ENCODE results near the gene ANGPTL4.

ANGPTL4 gene

DNA sequence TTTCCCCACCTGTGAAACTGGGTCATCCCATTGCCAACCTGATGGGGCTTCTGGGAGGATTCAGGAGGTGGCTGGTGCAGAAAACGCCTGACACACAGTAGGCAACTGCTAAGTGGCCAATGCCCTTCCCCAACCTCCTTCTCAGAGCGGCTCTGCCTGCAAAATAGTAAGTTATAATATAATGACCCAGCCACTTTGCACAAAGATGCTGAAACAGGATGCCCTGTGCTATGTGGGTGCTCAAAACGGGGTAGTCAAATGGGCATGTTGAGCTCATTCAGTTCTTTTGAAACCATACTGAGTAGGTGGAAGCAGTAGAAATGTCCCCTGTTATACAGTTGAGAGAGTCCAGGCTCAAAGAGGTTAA lies 49.7 kb downstream of the ANGPTL4 start:
- no peak for DNase-seq (ENCODE audit: low read depth)

DNA sequence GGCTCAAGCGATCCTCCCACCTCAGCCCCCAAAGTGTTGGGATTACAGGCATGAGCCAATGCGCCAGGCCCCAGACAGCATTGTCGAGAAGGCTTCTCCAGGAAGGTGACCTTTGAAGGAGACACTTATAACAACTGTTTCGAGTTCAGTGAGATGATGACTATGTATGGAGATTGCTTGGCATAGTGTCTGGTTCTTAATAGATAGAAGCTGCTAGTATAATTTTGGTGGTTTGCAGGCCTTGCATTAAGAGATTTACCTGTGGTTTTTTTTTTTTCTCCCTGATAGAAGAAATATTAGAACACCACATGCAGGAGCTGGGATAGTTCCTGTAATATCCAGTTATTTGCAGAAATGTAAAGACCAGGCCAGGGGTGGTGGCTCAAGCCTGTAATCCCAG lies 52.8 kb downstream of the ANGPTL4 start:
- no peak for DNase-seq (ENCODE audit: low read depth)

DNA sequence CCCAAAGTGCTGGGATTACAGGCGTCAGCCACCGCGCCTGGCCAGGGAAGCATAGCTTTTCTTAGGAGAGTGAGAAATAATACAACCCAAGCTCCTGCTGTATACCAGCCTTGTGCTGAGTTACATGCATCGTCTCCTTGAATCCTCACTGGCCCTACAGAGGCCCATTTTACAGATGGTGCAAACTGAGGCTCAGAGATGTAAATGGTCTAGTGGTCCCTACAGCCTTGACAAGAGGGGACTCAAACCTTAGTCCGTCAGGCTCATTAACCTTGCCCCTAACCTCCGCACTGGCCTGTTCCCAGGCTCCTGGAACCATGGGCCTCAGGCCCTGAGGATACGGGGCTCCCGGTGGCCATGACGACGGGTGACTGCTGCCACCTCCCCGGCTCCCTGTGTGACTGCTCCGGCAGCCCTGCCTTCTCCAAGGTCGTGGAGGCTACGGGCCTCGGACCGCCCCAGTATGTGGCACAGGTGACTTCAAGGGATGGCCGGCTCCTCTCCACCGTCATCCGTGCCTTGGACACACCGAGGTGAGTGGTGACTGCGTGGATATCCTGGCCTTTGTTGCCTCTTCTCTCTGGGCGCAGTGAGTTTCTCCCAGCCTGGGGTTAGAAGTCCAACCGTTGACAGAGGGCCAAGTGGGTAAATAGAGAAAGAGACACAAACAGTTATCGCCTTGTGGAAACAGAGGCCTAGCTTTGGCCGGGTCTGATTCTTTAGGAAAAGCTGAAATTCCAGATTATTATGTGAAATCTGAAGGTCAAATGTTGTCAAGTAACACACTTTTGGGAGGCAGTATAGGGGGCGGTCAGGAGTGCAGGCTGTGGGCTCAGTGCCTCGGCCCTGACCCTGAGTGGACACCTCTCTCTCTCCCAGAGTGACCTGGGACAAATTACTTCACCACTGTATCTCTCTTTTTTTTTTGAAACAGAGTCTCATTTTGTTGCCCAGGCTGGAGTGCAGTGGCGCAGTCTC lies 57.8 kb downstream of the ANGPTL4 start:
- DNase-seq (ENCODE audit: low read depth), result no peak

DNA sequence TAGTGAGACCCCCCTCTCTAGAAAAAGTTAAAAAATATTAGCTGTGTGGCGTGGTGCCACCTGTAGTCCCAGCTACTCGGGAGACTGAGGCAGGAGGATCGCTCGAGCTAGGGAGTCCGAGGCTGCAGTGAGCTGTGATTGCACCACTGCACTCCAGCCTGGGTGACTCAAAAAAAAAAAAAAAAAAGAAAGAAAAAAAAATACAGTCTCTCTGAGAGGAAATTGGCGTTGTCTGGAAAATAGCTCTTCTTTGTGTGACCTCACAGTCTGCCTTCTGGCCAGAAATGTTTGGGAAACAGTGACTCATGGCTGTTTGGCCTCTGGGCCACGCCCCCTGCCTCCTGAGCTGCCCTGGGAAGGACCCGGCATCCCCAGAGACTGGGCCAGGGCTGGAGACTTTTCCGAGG lies 59.9 kb downstream of the ANGPTL4 start:
- DNase-seq (ENCODE audit: low read depth), result no peak

All from activated T-cell treated with anti-CD3 and anti-CD28 coated beads for 1 hour (primary cell).